Endodermal cell (in vitro differentiated cells): Measurements from ENCODE around the gene SNX2. TPM values are rescaled to one million over a fixed set of nuclear protein-coding genes. Genes with fewer than 3 reads are reported as not detected.
"Not testable (repeated sequence)": the region's sequence is repeated elsewhere in the genome, so short reads cannot be mapped to it uniquely, and the experiment has no call there.

ENCODE experiments used
- DNase-seq: peaks from one replicate; pipeline ENCODE4 v3.0.0-alpha.2; 2017
- H3K27ac ChIP-seq: 2 replicates; pipeline ENCODE4 v1.5.1; 2013; ENCODE audit warnings: mild to moderate bottlenecking, low read depth, low read length, moderate library complexity
- H3K27me3 ChIP-seq: 2 replicates; pipeline ENCODE4 v1.6.1; 2013; ENCODE audit warnings: mild to moderate bottlenecking, low read length, moderate library complexity; ENCODE audit not compliant: insufficient read depth, control insufficient read depth, poor library complexity, severe bottlenecking
- H3K36me3 ChIP-seq: 2 replicates; pipeline ENCODE4 v1.7.0; 2013; ENCODE audit warnings: mild to moderate bottlenecking, low read length, moderate library complexity; ENCODE audit not compliant: control insufficient read depth, insufficient read depth
- H3K4me1 ChIP-seq: one replicate; pipeline ENCODE4 v1.7.0; 2013; ENCODE audit warnings: low read length; ENCODE audit not compliant: control insufficient read depth, insufficient read depth
- H3K4me3 ChIP-seq: 2 replicates; pipeline ENCODE4 v1.5.1; 2013; ENCODE audit warnings: mild to moderate bottlenecking, low read length, moderate library complexity
- H3K9ac ChIP-seq: 2 replicates; pipeline ENCODE4 v1.6.1; 2013; ENCODE audit warnings: mild to moderate bottlenecking, low read length, moderate library complexity; ENCODE audit not compliant: poor library complexity, severe bottlenecking; ENCODE audit errors: extremely low read depth
- H3K9me3 ChIP-seq: 2 replicates; pipeline ENCODE4 v1.6.1; 2013; ENCODE audit warnings: mild to moderate bottlenecking, low read length, moderate library complexity; ENCODE audit not compliant: control insufficient read depth
- H3K27ac Mint-ChIP-seq: 2 replicates; pipeline ENCODE4 v1.8.0; 2020; ENCODE audit warnings: mixed read lengths
- H3K27me3 Mint-ChIP-seq: 2 replicates; pipeline ENCODE4 v1.8.0; 2021; ENCODE audit warnings: mild to moderate bottlenecking, mixed read lengths; ENCODE audit not compliant: insufficient read depth
- H3K36me3 Mint-ChIP-seq: 2 replicates; pipeline ENCODE4 v1.8.0; 2020; ENCODE audit warnings: low read depth, mixed read lengths
- H3K4me1 Mint-ChIP-seq: 2 replicates; pipeline ENCODE4 v1.8.0; 2020; ENCODE audit warnings: mixed read lengths
- H3K4me3 Mint-ChIP-seq: 2 replicates; pipeline ENCODE4 v1.8.0; 2020; ENCODE audit warnings: mild to moderate bottlenecking, moderate library complexity, mixed read lengths
- H3K9me3 Mint-ChIP-seq: 2 replicates; pipeline ENCODE4 v1.8.0; 2020; ENCODE audit warnings: mild to moderate bottlenecking, mixed read lengths
- CTCF ChIP-seq: fragments of 200-600 bp; sonication (generic); conservative IDR thresholded peaks from 2 replicates; pipeline ENCODE4 v1.5.0; 2021; ENCODE audit warnings: antibody characterized with exemption, mild to moderate bottlenecking
- whole genome bisulfite sequencing, 2 experiments: methylation state at CpG; one replicate each; pipeline versions ENCODE4 v1.1.5 to v1.1.7; 2013; ENCODE audit warnings: missing lambda C conversion rate in 2 of 2, mixed read lengths in 1 of 2; ENCODE audit not compliant: insufficient coverage in 1 of 2, insufficient read length in 1 of 2; 5-methylcytosine and 5-hydroxymethylcytosine counted together
- total RNA-seq, 2 donors: library from RNA; stranded (reverse); fragmentation: NEBNext Ultra II Directional in 1 of 2; extraction: Animal tissue kit (Norgen Biotek cat#: 25700) in 1 of 2; gene quantifications; 2 replicates in 1 of 2; 3 replicates in 1 of 2; pipeline ENCODE4 v1.2.1, GENCODE V29; 2021

SNX2 gene
- total RNA-seq, 2 donors from 2014 or later: 69.8 to 83.2 TPM

GRCh38 chr5:122846051-122846550, 71.2 kb downstream of the SNX2 start:
- Mint-ChIP-seq H3K36me3 (peaks cover 2% of the 10 kb centered on the region), H3K4me3 (peak overlapping the region; percentile 80), H3K4me1 (peaks cover 31% of the 10 kb centered on the region), H3K27ac (peak overlapping the region; percentile 50), H3K27me3 (peaks cover 16% of the 10 kb centered on the region), H3K9me3 (no peaks in the 10 kb centered on the region)
- Histone ChIP-seq H3K27me3 (no peaks in the 10 kb centered on the region), H3K4me1 (peaks cover 12% of the 10 kb centered on the region), H3K9ac (peak overlapping the region; percentile 66), H3K4me3 (peak overlapping the region; percentile 87), H3K9me3 (peaks cover 4% of the 10 kb centered on the region), H3K36me3 (no peaks in the 10 kb centered on the region), H3K27ac (no peak overlapping the region)
- DNase-seq: no peak
- TF ChIP-seq CTCF: no peak
- WGBS, 2 experiments: 0 to 7% methylated on average over 4 to 6 of the region's 6 CpGs

- Mint-ChIP-seq H3K27me3 (peaks cover 13% of the 10 kb centered on the region), H3K27ac (no peak overlapping the region), H3K36me3 (peaks cover 5% of the 10 kb centered on the region), H3K4me3 (peak overlapping the region; percentile 80), H3K9me3 (no peaks in the 10 kb centered on the region), H3K4me1 (peaks cover 31% of the 10 kb centered on the region)
- Histone ChIP-seq H3K9me3 (peaks cover 4% of the 10 kb centered on the region), H3K9ac (no peak overlapping the region), H3K27me3 (no peaks in the 10 kb centered on the region), H3K36me3 (peaks cover 5% of the 10 kb centered on the region), H3K4me3 (peak overlapping the region; percentile 87), H3K27ac (no peak overlapping the region), H3K4me1 (peaks cover 12% of the 10 kb centered on the region)
- TF ChIP-seq CTCF: no peak
- 100% methylated on average over 1 of the region's 2 CpGs; no CpG with 5 or more reads in 1 of the 2 experiments for WGBS, 2 experiments
- DNase-seq: no peak
These were observed 72.8 kb downstream of the SNX2 start for GRCh38 chr5:122847687-122848081.

- no peak for DNase-seq
- peaks cover 22% of the 10 kb centered on the region for H3K4me1 Mint-ChIP-seq
- no peak for TF ChIP-seq CTCF
- WGBS, 2 experiments: 86 to 95% methylated on average over 1 of the region's 1 CpG
- Histone ChIP-seq H3K9ac (no peak overlapping the region), H3K4me3 (no peak overlapping the region), H3K9me3 (peaks cover 4% of the 10 kb centered on the region), H3K27me3 (no peaks in the 10 kb centered on the region), H3K36me3 (peaks cover 11% of the 10 kb centered on the region), H3K4me1 (peaks cover 4% of the 10 kb centered on the region), H3K27ac (no peak overlapping the region)
- H3K36me3 Mint-ChIP-seq: peaks cover 15% of the 10 kb centered on the region
- H3K27ac Mint-ChIP-seq: no peak overlapping the region
- H3K27me3 Mint-ChIP-seq: no peaks in the 10 kb centered on the region
- no peak overlapping the region for H3K4me3 Mint-ChIP-seq
- H3K9me3 Mint-ChIP-seq: no peaks in the 10 kb centered on the region
These were observed 74.9 kb downstream of the SNX2 start for GRCh38 chr5:122849771-122850170.

- 83 to 99% methylated on average over 1 to 8 of the region's 8 CpGs for WGBS, 2 experiments
- not testable (repeated sequence) for H3K27me3 Mint-ChIP-seq, H3K9me3 Mint-ChIP-seq, H3K4me3 Mint-ChIP-seq, H3K36me3 ChIP-seq, H3K9me3 ChIP-seq, H3K27me3 ChIP-seq, DNase-seq, H3K9ac ChIP-seq, H3K4me3 ChIP-seq, H3K27ac ChIP-seq, H3K27ac Mint-ChIP-seq, H3K4me1 ChIP-seq
- Mint-ChIP-seq H3K36me3 (peaks cover 37% of the 10 kb centered on the region), H3K4me1 (peaks cover 27% of the 10 kb centered on the region)
These were observed 82.7 kb downstream of the SNX2 start for GRCh38 chr5:122857538-122857937.
